PFSK-1 (cell line): Measurements from ENCODE around the gene MEGF9.

Experiments used
- FOXP2 ChIP-seq: optimal IDR thresholded peaks from 2 replicates; pipeline ENCODE3; 2011; ENCODE audit warnings: borderline replicate concordance, control low read depth, inconsistent platforms; ENCODE audit not compliant: insufficient read depth; ENCODE audit errors: extremely low read length, extremely low read depth
- POLR2AphosphoS5 ChIP-seq: IDR thresholded peaks from 2 replicates; pipeline ENCODE4 v1.6.1; 2012; ENCODE audit warnings: low read depth, mild to moderate bottlenecking, control low read depth, low read length, moderate library complexity
- REST ChIP-seq, 2 experiments: IDR thresholded peaks; 2 replicates each; pipeline versions ENCODE4 v1.6.1 to v1.8.0; 2011 to 2012; ENCODE audit warnings: low read depth in 2 of 2, low read length in 2 of 2, control low read depth in 1 of 2, inconsistent platforms in 1 of 2, mild to moderate bottlenecking in 1 of 2, moderate library complexity in 1 of 2; ENCODE audit not compliant: insufficient read depth in 1 of 2
- SIN3A ChIP-seq: IDR thresholded peaks from 2 replicates; pipeline ENCODE4 v1.6.1; 2012; ENCODE audit warnings: mild to moderate bottlenecking, low read length, moderate library complexity, borderline replicate concordance; ENCODE audit not compliant: insufficient read depth
- TAF1 ChIP-seq: IDR thresholded peaks from 2 replicates; pipeline ENCODE4 v1.6.1; 2012; ENCODE audit warnings: low read length, control low read depth, borderline replicate concordance; ENCODE audit not compliant: insufficient read depth

Gene MEGF9

GRCh38 chr9:120696551-120697230 is 17.6 kb downstream of the MEGF9 start:
- no peak for TF ChIP-seq FOXP2
- no peak for TF ChIP-seq SIN3A

GRCh38 chr9:120694559-120694958 is 19.7 kb downstream of the MEGF9 start:
- TF ChIP-seq POLR2AphosphoS5 (no peak), SIN3A (no peak), TAF1 (no peak), FOXP2 (no peak), REST (IDR thresholded peaks at IDR 0.05; ENCODE audit: insufficient read depth in 1 of 2, low read depth in 2 of 2, low read length in 2 of 2) (no peak)

- TF ChIP-seq REST (IDR thresholded peaks at IDR 0.05; ENCODE audit: insufficient read depth in 1 of 2, low read depth in 2 of 2, low read length in 2 of 2) = no peak
- TF ChIP-seq FOXP2 = no peak
- no peak for TF ChIP-seq POLR2AphosphoS5
- no peak for TF ChIP-seq SIN3A
- no peak for TF ChIP-seq TAF1
Observed at GRCh38 chr9:120693700-120694008, 20.6 kb downstream of the MEGF9 start.

- TF ChIP-seq TAF1 (no peak), SIN3A (no peak), REST (IDR thresholded peaks at IDR 0.05; ENCODE audit: insufficient read depth in 1 of 2, low read depth in 2 of 2, low read length in 2 of 2) (no peak), FOXP2 (no peak), POLR2AphosphoS5 (no peak)
Observed at GRCh38 chr9:120692901-120693699, 21.2 kb downstream of the MEGF9 start.

- TF ChIP-seq POLR2AphosphoS5 (no peak), FOXP2 (no peak), SIN3A (no peak), TAF1 (no peak), REST (IDR thresholded peaks at IDR 0.05; ENCODE audit: insufficient read depth in 1 of 2, low read depth in 2 of 2, low read length in 2 of 2) (no peak)
Observed at GRCh38 chr9:120690372-120690771, 23.9 kb downstream of the MEGF9 start.
